Brain microvascular endothelial cell (primary cell): ENCODE data around the gene TCHP.

ENCODE experiments used
- DNase-seq: peaks from one replicate; pipeline ENCODE4 v3.0.0-alpha.2; 2020
- H3K27ac ChIP-seq: fragments of 250-450 bp; sonication (Bioruptor Pico); 2 replicates; pipeline ENCODE4 v1.5.1; 2020; ENCODE audit warnings: mild to moderate bottlenecking, moderate library complexity
- H3K27me3 ChIP-seq: fragments of 250-450 bp; sonication (Bioruptor Pico); replicated peaks from 2 replicates; pipeline ENCODE4 v1.5.1; 2020; ENCODE audit warnings: mild to moderate bottlenecking
- H3K36me3 ChIP-seq: fragments of 250-450 bp; sonication (Bioruptor Pico); replicated peaks from 2 replicates; pipeline ENCODE4 v1.5.1; 2020; ENCODE audit warnings: mild to moderate bottlenecking
- H3K4me3 ChIP-seq: 2 replicates; pipeline ENCODE4 v1.5.1; 2011; ENCODE audit warnings: low read depth, mild to moderate bottlenecking, control low read depth, low read length, moderate library complexity
- CTCF ChIP-seq: IDR thresholded peaks from 2 replicates; pipeline ENCODE4 v1.5.1; 2011; ENCODE audit warnings: low read depth, mild to moderate bottlenecking, moderate library complexity, low read length, control low read depth, inconsistent platforms; ENCODE audit errors: missing control alignments
- in situ Hi-C: cut with HindIII; loops from 2 replicates; pipeline ENCODE4 v1.10.0; 2017; ENCODE audit warnings: low sequenced_read_pairs, low pct_ligation_motif_present

The TCHP gene

GRCh38 chr12:109900752-109901580 is 892 bp downstream of the TCHP start:
- Histone ChIP-seq H3K27ac (peak overlapping the region; percentile 83), H3K27me3 (no peaks in the 10 kb centered on the region), H3K36me3 (peaks cover 18% of the 10 kb centered on the region), H3K4me3 (peak overlapping the region; percentile 75)
- TF ChIP-seq CTCF: no peak
- in situ Hi-C loops: no loop called here
- no peak for DNase-seq

- no peak for TF ChIP-seq CTCF
- in situ Hi-C loops: no loop called here
- H3K27ac ChIP-seq: no peak overlapping the region
- no peak overlapping the region for H3K4me3 ChIP-seq
- DNase-seq: no peak
- H3K27me3 ChIP-seq: no peaks in the 10 kb centered on the region
- H3K36me3 ChIP-seq: peaks cover 31% of the 10 kb centered on the region
These were observed 2.9 kb downstream of the TCHP start for GRCh38 chr12:109902891-109903418.

DNA sequence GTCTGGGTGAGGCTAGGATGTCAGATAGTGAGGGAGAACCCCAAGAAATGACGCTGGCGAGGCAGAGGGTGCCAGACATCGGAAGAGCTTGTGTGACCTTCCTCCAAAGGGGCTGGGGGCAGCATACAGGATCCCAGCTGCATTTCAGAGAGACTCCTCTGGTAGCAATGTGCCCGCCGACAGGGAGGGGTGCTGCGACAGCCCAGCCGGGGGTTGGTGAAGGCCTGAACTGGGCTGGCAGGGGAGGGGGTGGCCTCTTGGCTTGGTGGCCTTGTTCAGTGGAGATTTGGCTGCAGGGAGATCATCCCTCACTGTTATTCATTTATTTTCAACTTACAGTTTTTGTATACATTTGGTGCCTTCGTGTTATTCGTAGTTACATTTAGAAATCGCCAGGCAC is 5.2 kb downstream of the TCHP start:
- Histone ChIP-seq H3K4me3 (no peak overlapping the region), H3K27me3 (no peaks in the 10 kb centered on the region), H3K27ac (no peak overlapping the region), H3K36me3 (peaks cover 38% of the 10 kb centered on the region)
- no peak for TF ChIP-seq CTCF
- in situ Hi-C loops: no loop called here
- DNase-seq: no peak

DNA sequence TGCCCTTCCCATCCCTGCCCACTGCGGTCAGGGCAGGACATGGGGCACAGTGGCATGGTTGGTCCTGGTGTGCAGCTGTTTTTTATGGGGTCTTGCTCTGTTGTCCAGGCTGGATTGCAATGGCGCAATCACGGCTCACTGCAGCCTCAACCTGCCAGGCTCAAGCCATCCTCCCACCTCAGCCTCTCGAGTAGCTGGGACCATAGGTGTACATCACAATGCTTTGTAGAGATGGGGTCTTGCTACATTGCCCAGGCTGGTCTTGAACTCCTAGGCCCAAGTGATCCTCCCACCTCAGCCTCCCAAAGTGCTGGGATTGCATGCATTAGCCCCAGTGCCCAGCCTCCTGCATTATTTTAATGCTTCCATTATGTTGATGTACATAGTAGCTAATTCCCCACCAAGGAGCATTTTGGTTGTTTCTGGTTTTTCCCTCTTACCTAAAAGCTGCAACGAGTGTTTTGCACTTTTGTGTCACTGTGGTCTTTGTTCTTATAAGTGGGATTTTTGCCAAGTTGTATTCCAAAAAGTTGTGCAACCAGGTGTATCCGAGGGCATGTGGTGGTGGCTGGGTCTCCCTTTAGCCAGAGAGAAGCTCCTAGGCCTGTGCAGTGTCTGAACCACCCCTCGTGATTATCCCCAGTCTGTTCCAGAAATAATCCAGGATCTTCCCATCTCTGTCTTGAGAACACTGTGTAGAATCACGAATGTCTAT is 10.3 kb downstream of the TCHP start:
- no peak overlapping the region for H3K27ac ChIP-seq
- no peaks in the 10 kb centered on the region for H3K27me3 ChIP-seq
- no peak for TF ChIP-seq CTCF
- peaks cover 40% of the 10 kb centered on the region for H3K36me3 ChIP-seq
- in situ Hi-C loops: no loop called here
- H3K4me3 ChIP-seq: no peak overlapping the region
- DNase-seq: no peak

DNA sequence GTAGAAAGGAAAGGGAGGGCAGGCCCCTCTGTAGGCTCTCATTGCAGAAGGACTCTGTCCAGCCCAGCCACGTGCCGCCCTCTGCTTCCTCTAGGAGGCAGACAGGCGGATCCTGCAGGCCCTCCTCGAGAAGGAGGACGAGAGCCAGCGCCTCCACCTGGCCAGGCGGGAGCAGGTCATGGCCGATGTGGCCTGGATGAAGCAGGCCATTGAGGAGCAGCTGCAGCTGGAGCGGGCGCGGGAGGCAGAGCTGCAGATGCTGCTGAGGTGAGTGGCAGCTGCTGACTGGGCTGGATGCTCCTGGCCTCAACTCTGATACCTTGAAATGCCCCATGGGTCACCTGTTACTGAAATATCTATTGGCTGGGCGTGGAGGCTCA is 10.9 kb downstream of the TCHP start:
- in situ Hi-C loops: no loop called here
- TF ChIP-seq CTCF: peak; percentile 73
- H3K36me3 ChIP-seq: peaks cover 45% of the 10 kb centered on the region
- H3K4me3 ChIP-seq: no peak overlapping the region
- no peak overlapping the region for H3K27ac ChIP-seq
- peak; percentile 32 for DNase-seq
- H3K27me3 ChIP-seq: no peaks in the 10 kb centered on the region
